B cell (primary cell): ENCODE results near the gene RYK. TPM values are rescaled to one million over a fixed set of nuclear protein-coding genes. Genes with fewer than 3 reads are reported as not detected.

Experiments used
- ATAC-seq: fragments of 200-7000 bp; cut with Tn5 transposase; one replicate; pipeline ENCODE4 v1.10.0; 2021; ENCODE audit warnings: low read depth, mild to moderate bottlenecking, moderate number of reproducible peaks, moderate library complexity
- CTCF ChIA-PET: fragments of 350-600 bp; sonication (Branson Sonifier 250); formaldehyde crosslinking; loops from one replicate; lab custom pipeline; 2021; ENCODE audit warnings: antibody characterized with exemption, inconsistent platforms; lab: Charles Lee
- POLR2A ChIA-PET: fragments of 350-600 bp; sonication (Branson Sonifier 250); formaldehyde crosslinking; loops from one replicate; lab custom pipeline; 2021; ENCODE audit warnings: antibody characterized with exemption; lab: Charles Lee
- DNase-seq: peaks from one replicate; pipeline ENCODE4 v3.0.0; 2013
- H2AFZ ChIP-seq: 2 replicates; pipeline ENCODE4 v1.6.1; 2012; ENCODE audit warnings: mild to moderate bottlenecking, low read depth, low read length; ENCODE audit not compliant: insufficient read depth, poor library complexity, severe bottlenecking
- H3K27ac ChIP-seq, 2 donors: 1 replicate in 1 of 2; 2 replicates in 1 of 2; pipeline ENCODE4 v1.5.1; 2012 to 2013; ENCODE audit warnings: low read length in 2 of 2, mild to moderate bottlenecking in 2 of 2, moderate library complexity in 1 of 2
- H3K27me3 ChIP-seq, 4 experiments: fragments of 200-600 bp in 1 of 4; sonication (generic) in 1 of 4; replicated peaks in 1 of 4; 1 replicate in 2 of 4; 2 replicates in 2 of 4; pipeline versions ENCODE4 v1.6.1 to v1.7.0; 2013 to 2016; ENCODE audit warnings: low read length in 3 of 4, mild to moderate bottlenecking in 2 of 4, mixed read lengths in 1 of 4, moderate library complexity in 1 of 4; ENCODE audit not compliant: insufficient read depth in 4 of 4, control insufficient read depth in 3 of 4; ENCODE audit errors: control extremely low read depth in 1 of 4
- H3K36me3 ChIP-seq, 2 experiments: replicated peaks in 1 of 2; 1 replicate in 1 of 2; 2 replicates in 1 of 2; pipeline versions ENCODE4 v1.6.1 to v1.7.1; 2013; ENCODE audit warnings: low read length in 1 of 2; ENCODE audit not compliant: insufficient read depth in 2 of 2, control insufficient read depth in 1 of 2; ENCODE audit errors: control extremely low read depth in 1 of 2, extremely low read depth in 1 of 2
- H3K4me1 ChIP-seq, 2 donors: fragments of 200-600 bp in 1 of 2; sonication (generic) in 1 of 2; 1 replicate in 1 of 2; 2 replicates in 1 of 2; pipeline versions ENCODE4 v1.5.1 to v1.6.1; 2013 to 2017; ENCODE audit warnings: low read length in 2 of 2; ENCODE audit not compliant: control insufficient read depth in 2 of 2, insufficient read depth in 2 of 2
- H3K4me2 ChIP-seq: replicated peaks from 2 replicates; pipeline ENCODE3; 2012; ENCODE audit warnings: mild to moderate bottlenecking, low read depth, low read length; ENCODE audit not compliant: poor library complexity, severe bottlenecking
- H3K4me3 ChIP-seq, 5 experiments: fragments of 200-600 bp in 1 of 5; sonication (generic) in 1 of 5; 1 replicate in 3 of 5; 2 replicates in 2 of 5; pipeline versions ENCODE4 v1.5.1 to v1.7.0; 2011 to 2016; ENCODE audit warnings: low read length in 4 of 5, mild to moderate bottlenecking in 4 of 5, low read depth in 2 of 5, control low read depth in 1 of 5, moderate library complexity in 1 of 5; ENCODE audit not compliant: insufficient read depth in 1 of 5; ENCODE audit errors: control extremely low read depth in 1 of 5, extremely low read depth in 1 of 5
- H3K79me2 ChIP-seq: fragments of 200-600 bp; sonication (generic); one replicate; pipeline ENCODE4 v1.6.0; 2016; ENCODE audit warnings: low read length; ENCODE audit not compliant: control insufficient read depth, insufficient read depth
- H3K9ac ChIP-seq: fragments of 200-600 bp; sonication (generic); 2 replicates; pipeline ENCODE4 v1.6.1; 2017; ENCODE audit warnings: mild to moderate bottlenecking, low read length, moderate library complexity
- H3K9me3 ChIP-seq, 3 donors: one replicate each; pipeline versions ENCODE4 v1.6.1 to v1.7.1; 2013; ENCODE audit warnings: low read length in 2 of 3; ENCODE audit not compliant: control insufficient read depth in 2 of 3, insufficient read depth in 1 of 3; ENCODE audit errors: control extremely low read depth in 1 of 3
- H4K20me1 ChIP-seq: 2 replicates; pipeline ENCODE4 v1.6.0; 2012; ENCODE audit warnings: mild to moderate bottlenecking, low read length; ENCODE audit not compliant: insufficient read depth, control insufficient read depth, poor library complexity, severe bottlenecking
- H3K27ac Mint-ChIP-seq: one replicate; pipeline ENCODE4 v1.8.0; 2021; ENCODE audit warnings: mixed read lengths
- H3K27me3 Mint-ChIP-seq: one replicate; pipeline ENCODE4 v1.8.0; 2021; ENCODE audit warnings: mixed read lengths
- H3K4me1 Mint-ChIP-seq: one replicate; pipeline ENCODE4 v1.8.0; 2021; ENCODE audit warnings: mixed read lengths
- H3K4me3 Mint-ChIP-seq: one replicate; pipeline ENCODE4 v1.8.0; 2021; ENCODE audit warnings: mixed read lengths
- H3K9me3 Mint-ChIP-seq: one replicate; pipeline ENCODE4 v1.8.0; 2022; ENCODE audit warnings: mixed read lengths; ENCODE audit not compliant: insufficient read depth
- EZH2 ChIP-seq: IDR thresholded peaks from 2 replicates; pipeline ENCODE4 v1.6.1; 2012; ENCODE audit warnings: borderline replicate concordance, low read depth, mild to moderate bottlenecking, moderate library complexity, low read length; ENCODE audit not compliant: insufficient read depth, poor library complexity, severe bottlenecking
- WGBS: methylation state at CpG from one replicate; pipeline ENCODE4 v1.1.5; 2013; ENCODE audit warnings: missing lambda C conversion rate; ENCODE audit not compliant: insufficient coverage; 5-methylcytosine and 5-hydroxymethylcytosine counted together
- intact Hi-C: fragments of 100-400 bp; cut with micrococcal nuclease; formaldehyde crosslinking; loops from one replicate; pipeline ENCODE4 v1.10.0; 2022
- polyA plus RNA-seq: library from polyadenylated mRNA; depleted of rRNA; stranded (reverse); fragments of >200 nt; gene quantifications from 2 replicates; pipeline ENCODE4 v1.2.3, GENCODE V29; 2012
- total RNA-seq, 2 donors: library from RNA; stranded (reverse); fragments of 120-200 nt in 1 of 2; gene quantifications; 1 replicate in 1 of 2; 2 replicates in 1 of 2; pipeline versions ENCODE4 v1.2.3 to v1.2.4, GENCODE V29; 2013 to 2022
- TF ChIP-seq, protein P1 (sequence below): fragments of 200-600 bp; IDR thresholded peaks from one replicate; pipeline ENCODE4 v1.8.0; 2022; ENCODE audit warnings: antibody characterized with exemption, mild to moderate bottlenecking

Gene RYK
- total and polyA plus RNA-seq, 2 donors (not counting 1 experiment from before 2014, with no cell fraction given) = 16.9 to 67.7 TPM

DNA sequence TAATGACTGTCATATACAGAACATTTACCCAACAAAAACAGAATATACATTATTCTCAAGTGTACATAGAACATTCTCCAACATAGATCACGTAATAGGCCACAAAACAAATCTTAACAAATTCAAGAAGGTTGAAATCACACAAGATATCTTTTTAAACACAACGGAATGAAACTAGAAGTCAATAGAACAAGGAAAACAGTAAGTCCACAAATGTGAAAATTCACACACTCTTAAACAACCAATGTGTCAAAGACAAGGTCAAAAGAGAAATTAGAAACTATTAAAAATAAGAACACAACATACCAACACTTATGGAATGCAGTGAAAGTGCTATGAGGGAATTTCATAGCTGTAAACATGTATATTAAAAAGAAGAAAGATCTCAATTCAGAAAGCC is 139.7 kb downstream of the RYK start:
- Histone ChIP-seq H3K9me3 (no peaks in the 10 kb centered on the region), H3K4me3 (no peak overlapping the region), H3K27me3 (no peaks in the 10 kb centered on the region), H3K79me2 (no peaks in the 10 kb centered on the region), H2AFZ (no peak overlapping the region), H3K4me2 (no peak overlapping the region), H4K20me1 (no peaks in the 10 kb centered on the region), H3K27ac (no peak overlapping the region), H3K36me3 (no peaks in the 10 kb centered on the region), H3K9ac (no peak overlapping the region), H3K4me1 (no peaks in the 10 kb centered on the region)
- WGBS = no CpG with 5 or more reads among the region's 2 CpGs
- Mint-ChIP-seq H3K27ac (no peak overlapping the region), H3K4me1 (no peaks in the 10 kb centered on the region), H3K4me3 (no peak overlapping the region), H3K9me3 (no peaks in the 10 kb centered on the region), H3K27me3 (peaks cover 9% of the 10 kb centered on the region)
- DNase-seq = no peak
- CTCF ChIA-PET = no interaction called here
- POLR2A ChIA-PET = no interaction called here
- no peak for ATAC-seq
- intact Hi-C loops = no loop called here
- TF ChIP-seq, protein P1, sequence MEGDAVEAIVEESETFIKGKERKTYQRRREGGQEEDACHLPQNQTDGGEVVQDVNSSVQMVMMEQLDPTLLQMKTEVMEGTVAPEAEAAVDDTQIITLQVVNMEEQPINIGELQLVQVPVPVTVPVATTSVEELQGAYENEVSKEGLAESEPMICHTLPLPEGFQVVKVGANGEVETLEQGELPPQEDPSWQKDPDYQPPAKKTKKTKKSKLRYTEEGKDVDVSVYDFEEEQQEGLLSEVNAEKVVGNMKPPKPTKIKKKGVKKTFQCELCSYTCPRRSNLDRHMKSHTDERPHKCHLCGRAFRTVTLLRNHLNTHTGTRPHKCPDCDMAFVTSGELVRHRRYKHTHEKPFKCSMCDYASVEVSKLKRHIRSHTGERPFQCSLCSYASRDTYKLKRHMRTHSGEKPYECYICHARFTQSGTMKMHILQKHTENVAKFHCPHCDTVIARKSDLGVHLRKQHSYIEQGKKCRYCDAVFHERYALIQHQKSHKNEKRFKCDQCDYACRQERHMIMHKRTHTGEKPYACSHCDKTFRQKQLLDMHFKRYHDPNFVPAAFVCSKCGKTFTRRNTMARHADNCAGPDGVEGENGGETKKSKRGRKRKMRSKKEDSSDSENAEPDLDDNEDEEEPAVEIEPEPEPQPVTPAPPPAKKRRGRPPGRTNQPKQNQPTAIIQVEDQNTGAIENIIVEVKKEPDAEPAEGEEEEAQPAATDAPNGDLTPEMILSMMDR = no peak
- TF ChIP-seq EZH2 = no peak

Other genes starting within 250 kb of the RYK start
- not detected in 2 replicates for gene SLCO2A1, start 220.9 kb downstream of the RYK start, total RNA-seq
- gene SLCO2A1, start 220.9 kb downstream of the RYK start, polyA plus RNA-seq = not detected in 2 replicates
- gene AMOTL2, start 123.6 kb upstream of the RYK start, total RNA-seq = not detected in 2 replicates
- gene AMOTL2, start 123.6 kb upstream of the RYK start, polyA plus RNA-seq = not detected in 2 replicates
- gene ANAPC13, start 235.1 kb upstream of the RYK start, total RNA-seq = 26.7 and 29.3 TPM in 2 replicates
- 13.0 and 14.6 TPM in 2 replicates for gene ANAPC13, start 235.1 kb upstream of the RYK start, polyA plus RNA-seq
- gene CEP63, start 235.2 kb upstream of the RYK start, total RNA-seq = 35.5 and 35.6 TPM in 2 replicates
- 9.6 and 18.2 TPM in 2 replicates for gene CEP63, start 235.2 kb upstream of the RYK start, polyA plus RNA-seq